Activated CD4-positive, CD25-positive, alpha-beta regulatory T cell (primary cell): Measurements from ENCODE around the gene LPP.

ENCODE experiments used
- DNase-seq, 4 experiments: peaks; one replicate each; lab custom pipeline; 2025; lab: John Stamatoyannopoulos, UW

LPP gene

DNA sequence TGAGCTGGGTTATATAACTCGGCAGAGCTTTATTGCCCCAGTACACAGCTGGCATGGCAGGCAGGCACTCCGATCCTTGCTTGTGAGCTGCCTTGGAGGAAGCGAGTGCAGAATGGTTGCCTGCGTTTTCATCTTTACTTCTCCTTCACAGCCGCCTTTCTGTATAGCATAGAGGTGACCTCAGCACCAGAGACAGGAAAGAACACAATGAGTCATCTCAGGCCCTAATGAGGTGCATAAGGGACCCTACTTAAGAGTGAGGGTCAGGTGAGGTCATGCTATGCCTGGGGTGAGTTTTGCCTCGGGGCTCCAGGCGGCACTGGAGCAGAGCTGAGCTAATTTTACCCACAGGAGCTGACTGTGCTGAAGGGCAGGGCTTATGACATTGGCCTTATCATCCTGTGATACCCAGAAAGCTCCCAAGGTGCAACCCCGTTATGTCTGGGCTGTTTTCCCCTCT lies 43.5 kb downstream of the LPP start:
- no peak for DNase-seq

DNA sequence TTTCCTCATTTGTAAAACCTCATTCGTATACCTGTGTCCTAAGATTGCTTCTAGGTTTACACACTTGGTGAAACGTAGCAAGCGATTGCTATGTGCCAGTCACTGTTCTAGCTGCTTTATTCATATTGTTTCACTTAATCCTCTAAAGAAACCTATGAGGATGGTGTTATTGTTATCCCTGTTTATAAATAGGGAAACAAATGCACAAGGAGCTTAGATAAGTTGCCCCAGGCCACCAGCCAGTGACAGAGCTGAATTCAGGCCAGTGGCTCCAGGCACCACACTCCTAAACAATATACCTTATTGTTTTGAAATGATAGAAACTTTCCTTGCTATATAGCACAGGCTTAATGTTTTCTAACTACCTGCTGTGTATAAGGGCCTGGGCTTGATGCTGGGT lies 44.0 kb downstream of the LPP start:
- DNase-seq, result no peak

- DNase-seq, result no peak
These were observed 44.9 kb downstream of the LPP start for GRCh38 chr3:188198760-188199327.

- no peak for DNase-seq
These were observed 45.4 kb downstream of the LPP start for GRCh38 chr3:188199386-188199785.

GRCh38 chr3:188200481-188200880 lies 46.5 kb downstream of the LPP start:
- no peak for DNase-seq

DNA sequence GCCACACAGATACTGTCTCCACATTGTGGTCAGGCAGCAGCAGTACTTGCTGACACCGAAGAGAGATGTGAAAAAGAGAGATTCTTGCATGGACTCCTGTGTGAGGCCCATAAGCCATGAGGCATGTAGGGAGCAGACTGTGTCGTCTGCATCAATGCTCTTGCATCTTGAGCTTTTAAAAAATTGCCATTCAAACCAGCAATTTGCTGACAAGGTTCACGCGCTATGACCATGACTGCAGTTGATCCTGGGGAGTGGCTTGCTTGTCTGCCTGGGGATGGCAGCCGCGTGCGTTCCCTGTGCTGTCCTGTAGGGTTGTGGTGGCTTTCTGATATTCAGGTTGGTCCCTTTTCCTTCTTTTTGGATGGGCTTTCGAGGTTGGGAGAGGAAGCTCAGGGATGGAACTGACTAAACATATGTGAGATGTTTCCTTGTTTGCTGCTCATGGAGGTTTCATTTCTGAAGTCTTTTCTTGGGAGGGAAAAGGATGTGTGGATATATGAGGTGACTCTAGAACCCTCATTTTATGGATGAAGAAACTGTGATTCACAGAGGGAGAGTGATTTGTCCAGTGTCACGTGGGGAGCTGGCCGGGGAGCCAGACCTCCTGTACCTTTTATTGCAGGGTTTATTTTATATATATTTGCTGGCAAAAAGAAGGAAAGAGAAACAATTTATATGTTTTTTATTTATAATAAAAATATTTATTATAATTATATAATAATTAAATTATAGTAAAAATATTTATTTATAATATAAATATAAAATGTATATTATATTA lies 48.6 kb downstream of the LPP start:
- no peak for DNase-seq

DNA sequence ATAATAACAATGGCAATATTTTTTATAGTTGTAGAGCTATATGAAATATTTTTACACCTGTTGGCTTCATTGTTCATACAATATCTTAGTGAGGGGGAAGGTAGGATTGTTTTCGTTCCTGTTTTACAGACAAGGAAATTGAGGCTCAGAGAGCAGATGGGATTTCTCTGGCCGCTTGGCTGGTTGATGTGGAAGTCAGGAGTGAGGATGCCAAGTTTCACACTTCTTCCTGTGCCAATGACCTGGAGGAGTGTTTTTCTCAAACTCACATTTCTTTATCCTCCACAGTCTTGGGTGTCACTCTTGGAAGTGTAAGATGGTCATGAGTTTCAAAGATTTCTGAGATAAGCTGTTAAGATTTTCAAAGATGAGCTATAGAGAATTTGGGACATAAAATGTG lies 50.6 kb downstream of the LPP start:
- no peak for DNase-seq

GRCh38 chr3:188205992-188206416 lies 52.0 kb downstream of the LPP start:
- DNase-seq, result no peak

GRCh38 chr3:188206787-188207186 lies 52.8 kb downstream of the LPP start:
- DNase-seq, result no peak

- DNase-seq, result no peak
These were observed 54.1 kb downstream of the LPP start for GRCh38 chr3:188207941-188208515.

- no peak for DNase-seq
These were observed 54.6 kb downstream of the LPP start for GRCh38 chr3:188208516-188208981.

GRCh38 chr3:188209034-188209433 lies 55.1 kb downstream of the LPP start:
- DNase-seq, result no peak

DNA sequence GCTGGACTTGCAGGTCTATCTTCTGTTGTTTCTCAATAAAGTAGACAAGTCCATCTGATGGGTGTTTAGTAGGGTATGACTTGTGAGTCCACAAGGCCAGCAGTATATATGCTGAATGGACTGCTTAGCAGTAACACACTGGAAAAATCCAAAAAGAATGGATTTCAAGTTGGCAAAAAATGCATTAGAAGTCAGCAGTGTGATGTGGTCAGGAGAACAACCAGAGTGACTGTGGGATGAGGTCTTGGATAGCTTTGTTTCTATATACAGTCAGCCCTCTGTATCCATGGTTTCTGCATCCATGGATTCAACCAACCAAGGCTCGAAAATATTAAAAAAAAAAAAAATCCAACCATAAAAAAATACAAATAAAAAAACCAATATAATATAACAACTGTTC lies 55.8 kb downstream of the LPP start:
- no peak for DNase-seq

- DNase-seq, result no peak
These were observed 57.5 kb downstream of the LPP start for GRCh38 chr3:188211476-188211875.

- no peak for DNase-seq
These were observed 58.5 kb downstream of the LPP start for GRCh38 chr3:188212308-188212969.

DNA sequence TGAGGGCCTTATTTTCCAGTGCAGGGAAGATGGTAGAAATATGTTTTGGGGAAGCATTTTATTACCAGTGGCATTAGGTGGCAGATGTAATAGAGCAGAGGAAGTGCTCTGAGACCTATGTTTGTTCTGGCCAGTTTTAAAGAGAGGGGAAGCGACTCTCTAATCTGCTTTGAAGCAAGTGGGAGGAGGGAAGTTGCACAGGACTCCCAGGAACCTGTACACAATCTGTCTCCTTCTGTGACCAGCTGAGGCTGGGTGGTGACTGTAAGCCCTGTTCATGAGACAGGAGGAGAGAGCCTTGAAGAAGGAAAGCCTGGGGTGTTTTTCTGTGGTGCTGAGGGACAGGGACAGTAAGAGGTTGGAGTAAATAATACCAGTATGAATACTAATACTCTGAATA lies 60.5 kb downstream of the LPP start:
- no peak for DNase-seq

DNA sequence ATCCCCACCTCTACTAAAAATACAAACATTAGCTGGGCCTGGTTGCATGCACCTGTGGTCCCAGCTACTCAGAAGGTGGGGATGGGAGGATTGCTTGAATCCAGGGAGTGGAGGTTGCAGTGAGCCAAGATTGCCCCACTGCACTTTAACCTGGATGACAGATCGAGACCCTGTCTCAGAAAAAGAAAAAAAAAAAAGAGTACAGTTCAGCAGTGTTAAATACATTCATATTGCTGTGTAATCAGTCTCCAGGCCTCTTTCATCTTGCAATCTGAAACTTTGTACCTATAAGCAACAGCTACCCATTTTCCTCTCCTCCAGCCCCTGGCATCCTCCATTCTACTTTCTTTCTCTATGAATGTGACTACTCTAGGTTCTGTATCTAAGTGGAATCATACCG lies 61.2 kb downstream of the LPP start:
- no peak for DNase-seq

DNA sequence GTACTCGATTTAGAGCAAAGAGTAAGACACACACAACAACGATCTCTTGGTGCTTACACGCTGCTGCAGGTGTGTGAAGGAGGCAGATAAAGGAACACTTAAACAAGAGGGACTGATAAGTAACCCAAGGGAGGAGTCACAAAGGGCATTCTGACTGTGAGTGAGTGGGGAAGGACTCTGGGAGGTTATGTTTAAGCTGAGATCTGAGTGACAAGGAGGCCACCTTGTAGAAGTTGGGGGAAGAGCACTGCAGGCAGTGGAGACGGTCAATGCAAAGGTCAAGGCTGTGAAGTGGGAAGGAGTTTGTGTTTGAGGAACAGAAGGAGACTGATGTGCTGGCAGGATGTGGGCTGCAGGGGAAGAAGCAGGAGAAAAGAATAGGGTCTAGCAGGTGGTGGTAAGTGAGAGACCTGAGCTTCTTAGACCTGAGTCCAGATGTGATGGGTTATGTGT lies 63.1 kb downstream of the LPP start:
- DNase-seq, result no peak

GRCh38 chr3:188217726-188218125 lies 63.8 kb downstream of the LPP start:
- no peak for DNase-seq

GRCh38 chr3:188218603-188219002 lies 64.6 kb downstream of the LPP start:
- no peak for DNase-seq

DNA sequence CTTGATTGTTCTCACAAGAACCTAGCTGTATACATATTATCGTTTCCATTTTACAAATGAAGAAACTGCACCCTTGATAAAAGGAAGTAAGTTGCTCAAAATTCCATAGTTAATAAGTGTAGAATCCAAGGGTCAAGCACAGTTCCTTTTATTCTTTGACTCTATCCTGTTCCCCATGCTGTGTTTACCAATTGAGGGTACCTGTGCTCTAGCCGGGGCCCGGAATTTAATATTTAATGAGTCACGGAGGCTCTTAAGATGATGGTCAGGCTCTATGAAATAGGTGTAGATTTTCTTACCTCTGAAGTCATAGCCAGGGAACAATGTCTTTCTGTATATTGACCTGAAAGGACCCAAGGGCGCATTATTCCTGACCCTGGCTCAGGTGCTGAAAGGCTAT lies 65.2 kb downstream of the LPP start:
- DNase-seq, result no peak

GRCh38 chr3:188220097-188220788 lies 66.3 kb downstream of the LPP start:
- no peak for DNase-seq
